Upper lobe of left lung (tissue), 6 donors: ENCODE measurements around the gene SOCS1. TPM values are rescaled to one million over a fixed set of nuclear protein-coding genes. Genes with fewer than 3 reads are reported as not detected.

Source experiments
- ATAC-seq, 2 donors: fragments of 200-7000 bp; cut with Tn5 transposase; one replicate each; pipeline ENCODE4 v1.9.1; 2022; ENCODE audit warnings: mild to moderate bottlenecking in 2 of 2, moderate library complexity in 2 of 2; ENCODE audit not compliant: low FRiP score in 2 of 2
- DNase-seq, 2 donors: peaks; one replicate each; pipeline ENCODE4 v3.0.0-alpha.2; 2019 to 2020
- H3K27ac ChIP-seq, 4 donors: fragments of 200-600 bp; sonication (generic); one replicate each; pipeline ENCODE4 v1.5.1; 2016 to 2019
- H3K27me3 ChIP-seq, 4 donors: fragments of 200-600 bp; sonication (generic); one replicate each; pipeline ENCODE4 v1.5.1; 2017 to 2019
- H3K36me3 ChIP-seq, 4 donors: fragments of 200-600 bp; sonication (generic); one replicate each; pipeline ENCODE4 v1.5.1; 2016 to 2019
- H3K4me1 ChIP-seq, 4 donors: fragments of 200-600 bp; sonication (generic); one replicate each; pipeline ENCODE4 v1.5.1; 2018 to 2019
- H3K4me3 ChIP-seq, 4 donors: fragments of 200-600 bp; sonication (generic); one replicate each; pipeline ENCODE4 v1.5.1; 2017 to 2019; ENCODE audit warnings: mild to moderate bottlenecking in 2 of 4, moderate library complexity in 1 of 4
- H3K9me3 ChIP-seq, 4 donors: fragments of 200-600 bp; sonication (generic); one replicate each; pipeline ENCODE4 v1.5.1; 2018 to 2019
- EP300 ChIP-seq, 4 donors: sonication (generic); formaldehyde crosslinking; IDR thresholded peaks; one replicate each; pipeline ENCODE4 v1.5.1; 2017; ENCODE audit warnings: antibody characterized with exemption in 4 of 4, control low read depth in 2 of 4
- POLR2A ChIP-seq, 4 donors: fragments of 450-650 bp; IDR thresholded peaks; one replicate each; pipeline ENCODE4 v1.5.1; 2016 to 2017; ENCODE audit warnings: antibody characterized with exemption in 4 of 4, mild to moderate bottlenecking in 2 of 4
- POLR2AphosphoS5 ChIP-seq, 2 donors: sonication (generic); formaldehyde crosslinking; IDR thresholded peaks; one replicate each; pipeline ENCODE4 v1.5.1; 2017; ENCODE audit warnings: antibody characterized with exemption in 2 of 2
- WGBS, 2 donors: methylation state at CpG; one replicate each; pipeline ENCODE4 v1.1.5; 2017 to 2018; 5-methylcytosine and 5-hydroxymethylcytosine counted together
- total RNA-seq, 6 donors: library from RNA; depleted of rRNA in 4 of 6; stranded (reverse); fragments of >200 nt in 4 of 6; gene quantifications; one replicate each; pipeline versions ENCODE4 v1.1.0 to v1.2.1, GENCODE V29; 2016 to 2021
- TF ChIP-seq, protein P1 (sequence below), 6 experiments: fragments of 450-650 bp in 4 of 6; fragments of 200-600 bp in 2 of 6; sonication (generic) in 2 of 6; IDR thresholded peaks; one replicate each; pipeline ENCODE4 v1.5.1; 2016 to 2019; ENCODE audit warnings: antibody characterized with exemption in 6 of 6
- donor health status: DM: no; HTN: no; CAD: no; lungs with moderate emphysema.
- donor health status: DM: no; HTN: yes; CAD: no; lungs with severe emphysema.

Gene SOCS1
- total RNA-seq, 6 donors from 2014 or later = 9.4 to 36.6 (median 18.5) TPM

DNA sequence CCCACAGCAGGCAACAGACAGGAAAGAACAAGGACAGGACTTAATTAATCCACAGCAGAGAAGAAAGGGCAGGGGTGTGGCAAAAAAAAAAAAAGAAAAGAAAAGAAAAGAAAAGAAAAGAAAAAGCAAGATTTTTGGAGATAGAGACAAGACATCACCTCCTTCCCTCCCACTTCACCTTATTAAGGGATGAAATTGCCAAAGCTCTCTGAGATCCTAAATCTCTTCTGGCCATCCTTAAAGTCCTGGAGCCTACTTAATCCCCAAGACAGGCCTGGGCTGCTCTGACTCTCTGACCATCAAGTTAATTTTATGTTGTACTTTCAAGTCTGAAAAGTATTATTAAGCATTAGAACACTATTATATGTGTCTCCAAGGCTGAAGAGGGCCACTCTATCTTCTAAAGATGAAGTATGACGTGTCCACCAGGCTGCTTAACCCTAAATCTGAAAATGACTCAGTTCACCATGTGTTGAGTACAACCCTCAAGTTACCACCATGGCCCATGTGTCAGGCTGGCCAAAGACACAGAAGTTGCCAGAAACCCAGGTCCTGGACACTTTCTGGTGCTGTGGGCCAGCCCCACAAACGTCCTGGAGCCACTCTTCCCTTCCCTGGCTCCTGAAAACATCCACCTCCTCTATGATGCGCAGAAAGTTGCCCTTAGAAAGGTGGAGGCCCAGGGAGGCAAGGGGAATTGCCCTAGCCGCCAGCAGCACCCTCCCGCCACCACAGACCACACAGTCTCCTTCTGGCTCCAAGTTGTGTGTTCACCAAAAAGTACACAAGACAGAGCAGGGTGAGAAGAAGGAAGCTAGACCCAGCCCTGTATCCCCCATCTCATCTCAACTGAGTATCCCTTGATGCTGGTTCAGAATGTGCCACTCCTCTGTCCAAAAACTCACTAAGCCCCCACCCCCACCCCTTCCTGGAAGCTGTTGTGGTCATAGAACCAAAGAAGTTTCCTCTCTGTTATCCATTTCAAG is 2.7 kb downstream of the SOCS1 start:
- Histone ChIP-seq H3K9me3 (no peaks in the 10 kb centered on the region), H3K4me3 (peak overlapping the region in 3 of 4 donors; percentile 73 to 93 (median 92)), H3K27me3 (no peaks in the 10 kb centered on the region), H3K4me1 (peaks cover 30 to 37% (median 33%) of the 10 kb centered on the region in 4 donors), H3K27ac (peak overlapping the region in 3 of 4 donors; percentile 43 to 100 (median 97)), H3K36me3 (peaks cover 0 to 7% (median 0%) of the 10 kb centered on the region in 4 donors)
- ATAC-seq = no peak
- WGBS, 2 donors = 66 to 82% methylated on average over 4 to 5 of the region's 5 CpGs
- TF ChIP-seq POLR2AphosphoS5 (IDR thresholded peaks at IDR 0.05) (no peak), POLR2A (IDR thresholded peaks at IDR 0.05) (no peak)
- TF ChIP-seq, protein P1, sequence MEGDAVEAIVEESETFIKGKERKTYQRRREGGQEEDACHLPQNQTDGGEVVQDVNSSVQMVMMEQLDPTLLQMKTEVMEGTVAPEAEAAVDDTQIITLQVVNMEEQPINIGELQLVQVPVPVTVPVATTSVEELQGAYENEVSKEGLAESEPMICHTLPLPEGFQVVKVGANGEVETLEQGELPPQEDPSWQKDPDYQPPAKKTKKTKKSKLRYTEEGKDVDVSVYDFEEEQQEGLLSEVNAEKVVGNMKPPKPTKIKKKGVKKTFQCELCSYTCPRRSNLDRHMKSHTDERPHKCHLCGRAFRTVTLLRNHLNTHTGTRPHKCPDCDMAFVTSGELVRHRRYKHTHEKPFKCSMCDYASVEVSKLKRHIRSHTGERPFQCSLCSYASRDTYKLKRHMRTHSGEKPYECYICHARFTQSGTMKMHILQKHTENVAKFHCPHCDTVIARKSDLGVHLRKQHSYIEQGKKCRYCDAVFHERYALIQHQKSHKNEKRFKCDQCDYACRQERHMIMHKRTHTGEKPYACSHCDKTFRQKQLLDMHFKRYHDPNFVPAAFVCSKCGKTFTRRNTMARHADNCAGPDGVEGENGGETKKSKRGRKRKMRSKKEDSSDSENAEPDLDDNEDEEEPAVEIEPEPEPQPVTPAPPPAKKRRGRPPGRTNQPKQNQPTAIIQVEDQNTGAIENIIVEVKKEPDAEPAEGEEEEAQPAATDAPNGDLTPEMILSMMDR (IDR thresholded peaks at IDR 0.05) = no peak
- DNase-seq = peak in 1 of 2 donors; percentile 31

DNA sequence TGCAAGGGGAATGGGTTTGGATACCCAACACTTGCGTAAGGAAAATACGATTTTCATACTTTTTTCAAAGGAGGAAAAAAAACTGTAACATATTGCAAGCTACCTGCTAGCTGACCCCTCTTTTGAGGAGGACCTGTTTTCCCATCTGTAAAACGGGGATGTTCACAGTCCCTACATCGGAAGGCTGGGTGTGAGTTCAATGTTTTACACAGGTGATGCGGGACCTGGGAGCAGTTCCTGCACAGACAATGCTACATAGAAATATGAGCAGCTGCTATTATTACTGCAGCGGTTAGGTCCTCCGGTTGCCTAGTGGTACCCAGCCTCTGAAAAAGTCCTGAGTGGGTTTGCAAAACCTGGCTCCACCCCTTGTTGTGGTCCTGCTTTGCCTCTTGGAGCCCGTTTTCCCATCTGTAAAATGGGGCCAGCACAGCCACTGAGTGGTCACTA is 3.5 kb downstream of the SOCS1 start:
- Histone ChIP-seq H3K9me3 (no peaks in the 10 kb centered on the region), H3K36me3 (peaks cover 0 to 7% (median 0%) of the 10 kb centered on the region in 4 donors), H3K27ac (peak overlapping the region in 2 of 4 donors; percentile 19 to 97), H3K27me3 (no peaks in the 10 kb centered on the region), H3K4me1 (peaks cover 27 to 32% (median 30%) of the 10 kb centered on the region in 4 donors), H3K4me3 (peak overlapping the region in 3 of 4 donors; percentile 73 to 93 (median 92))
- TF ChIP-seq POLR2AphosphoS5 (IDR thresholded peaks at IDR 0.05) = no peak
- TF ChIP-seq POLR2A (IDR thresholded peaks at IDR 0.05) = no peak
- TF ChIP-seq, protein P1 (IDR thresholded peaks at IDR 0.05) = no peak
- no peak for TF ChIP-seq EP300 (IDR thresholded peaks at IDR 0.05)
- ATAC-seq (no peak), DNase-seq (no peak)
- WGBS, 2 donors = 83 to 93% methylated on average over 8 of the region's 8 CpGs

DNA sequence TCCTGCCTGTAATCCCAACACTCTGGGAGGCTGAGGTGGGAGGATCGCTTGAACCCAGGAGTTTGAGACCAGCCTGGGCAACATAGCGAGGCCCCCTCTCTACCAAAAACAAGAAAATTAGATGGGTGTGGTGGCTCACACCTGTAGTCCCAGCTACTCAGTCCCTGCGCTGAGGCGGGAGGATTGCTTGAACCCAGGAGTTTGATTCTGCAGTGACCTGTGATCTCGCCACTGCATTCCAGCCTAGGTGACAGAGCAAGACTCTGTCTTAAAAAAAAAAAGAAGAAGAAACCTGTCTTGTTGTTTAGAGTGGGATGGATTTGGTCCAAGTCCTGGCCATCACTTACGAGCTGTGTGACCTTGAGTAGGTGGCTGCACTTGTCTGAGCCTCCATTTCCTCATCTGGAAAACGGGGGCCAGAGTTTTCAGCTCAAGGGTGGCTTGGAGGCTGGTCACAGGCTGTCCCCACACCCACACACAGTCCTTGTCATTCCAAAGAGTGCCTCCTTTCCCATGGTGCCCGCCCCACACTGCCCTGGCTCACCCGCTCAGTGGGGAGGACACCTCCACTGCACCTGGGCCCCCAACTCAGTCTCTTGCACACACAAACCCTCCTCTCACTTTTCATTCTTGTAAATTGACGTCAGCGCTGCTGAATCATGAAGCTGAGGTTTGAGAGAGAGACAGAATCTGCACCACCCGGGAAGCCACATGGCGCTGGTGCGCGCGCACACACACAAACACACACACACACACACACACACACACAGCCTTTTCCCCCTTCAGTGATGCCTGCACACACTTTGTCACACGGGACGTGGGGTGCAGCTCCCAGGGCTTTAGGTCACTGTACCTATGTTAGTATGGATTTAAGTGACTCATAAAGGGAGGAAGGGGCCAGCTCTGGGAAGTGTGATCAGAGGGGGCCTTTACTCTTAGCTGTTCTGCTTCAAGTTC is 4.2 kb downstream of the SOCS1 start:
- no peaks in the 10 kb centered on the region for H3K27me3 ChIP-seq
- TF ChIP-seq POLR2A (IDR thresholded peaks at IDR 0.05) (peak in 1 of 4 donors; percentile 29), EP300 (IDR thresholded peaks at IDR 0.05) (no peak), POLR2AphosphoS5 (IDR thresholded peaks at IDR 0.05) (peak in 1 of 2 donors; percentile 15)
- ATAC-seq = no peak
- H3K9me3 ChIP-seq = no peaks in the 10 kb centered on the region
- peak overlapping the region in 2 of 4 donors; percentile 14 to 19 for H3K27ac ChIP-seq
- WGBS, 2 donors = 67 to 80% methylated on average over 18 of the region's 18 CpGs
- peaks cover 0 to 7% (median 0%) of the 10 kb centered on the region in 4 donors for H3K36me3 ChIP-seq
- H3K4me1 ChIP-seq = peaks cover 20 to 24% (median 22%) of the 10 kb centered on the region in 4 donors
- peak; percentile 58 to 83 for DNase-seq
- H3K4me3 ChIP-seq = peak overlapping the region in 2 of 4 donors; percentile 92 to 93

DNA sequence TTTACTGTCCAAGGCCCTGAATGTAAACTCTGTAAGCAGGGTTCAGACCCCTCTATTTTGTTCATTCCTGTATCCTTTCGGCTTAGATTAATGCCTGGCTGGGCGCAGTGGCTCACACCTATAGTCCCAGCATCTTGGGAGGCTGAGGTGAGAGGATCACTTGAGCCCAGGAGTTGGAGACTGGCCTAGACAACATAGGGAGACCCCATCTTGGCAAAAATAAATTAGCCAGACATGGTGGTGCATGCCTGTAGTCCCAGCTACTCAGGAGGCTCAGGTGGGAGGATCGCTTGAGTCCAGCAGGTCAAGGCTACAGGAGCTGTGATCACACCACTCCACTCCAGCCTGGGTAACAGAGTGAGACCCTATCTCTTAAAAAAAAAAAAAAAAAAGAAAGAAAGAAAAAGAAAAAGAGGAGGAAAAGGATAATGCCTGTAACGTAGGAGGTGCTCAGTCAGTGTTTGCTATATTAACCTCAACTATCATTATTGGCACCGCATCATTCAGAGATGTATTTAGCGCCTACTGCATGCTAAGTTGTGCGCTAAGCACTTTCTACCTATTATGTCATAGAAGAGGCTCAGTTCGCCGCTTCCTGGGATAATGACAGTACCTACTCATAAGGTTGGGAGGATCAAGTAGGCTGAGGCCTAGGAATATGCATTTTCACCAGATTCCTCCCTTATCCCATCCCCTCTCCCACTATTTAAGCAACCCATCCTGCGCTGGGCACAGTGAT is 5.0 kb downstream of the SOCS1 start:
- Histone ChIP-seq H3K36me3 (peaks cover 0 to 7% (median 0%) of the 10 kb centered on the region in 4 donors), H3K9me3 (no peaks in the 10 kb centered on the region), H3K4me3 (no peak overlapping the region), H3K27ac (peak overlapping the region in 1 of 4 donors; percentile 19), H3K27me3 (no peaks in the 10 kb centered on the region), H3K4me1 (peaks cover 17 to 23% (median 21%) of the 10 kb centered on the region in 4 donors)
- WGBS, 2 donors = 94% methylated on average over 10 of the region's 10 CpGs
- no peak for DNase-seq
- no peak for ATAC-seq
- TF ChIP-seq POLR2AphosphoS5 (IDR thresholded peaks at IDR 0.05) = no peak
- TF ChIP-seq POLR2A (IDR thresholded peaks at IDR 0.05) = no peak
- no peak for TF ChIP-seq EP300 (IDR thresholded peaks at IDR 0.05)
- TF ChIP-seq, protein P1 (IDR thresholded peaks at IDR 0.05) = no peak
